Fibroblast of upper back skin (primary cell): ENCODE results near the gene RTL5.

Experiments used
- DNase-seq: peaks from one replicate; pipeline ENCODE4 v3.0.0-alpha.2; 2013

Gene RTL5

GRCh38 chrX:72129661-72130060 lies 2.1 kb downstream of the RTL5 start:
- no peak for DNase-seq

GRCh38 chrX:72128881-72129280 lies 2.8 kb downstream of the RTL5 start:
- peak; percentile 7 for DNase-seq

- DNase-seq: no peak
These were observed 3.4 kb downstream of the RTL5 start for GRCh38 chrX:72128183-72128834.

- no peak for DNase-seq
These were observed 4.4 kb downstream of the RTL5 start for GRCh38 chrX:72127332-72127731.

GRCh38 chrX:72126539-72127140 lies 5.1 kb downstream of the RTL5 start:
- DNase-seq: peak; percentile 90

GRCh38 chrX:72126048-72126415 lies 5.7 kb downstream of the RTL5 start:
- no peak for DNase-seq

GRCh38 chrX:72125331-72126047 lies 6.2 kb downstream of the RTL5 start:
- no peak for DNase-seq

GRCh38 chrX:72124540-72125201 lies 7.0 kb downstream of the RTL5 start:
- DNase-seq: no peak

- peak; percentile 55 for DNase-seq
These were observed 8.1 kb downstream of the RTL5 start for GRCh38 chrX:72123471-72124185.

GRCh38 chrX:72122621-72123337 lies 8.9 kb downstream of the RTL5 start:
- DNase-seq: no peak

GRCh38 chrX:72121383-72121782 lies 10.3 kb downstream of the RTL5 start:
- DNase-seq: peak; percentile 73

GRCh38 chrX:72120837-72121236 lies 10.9 kb downstream of the RTL5 start:
- peak; percentile 4 for DNase-seq

- DNase-seq: peak; percentile 7
These were observed 14.0 kb downstream of the RTL5 start for GRCh38 chrX:72117636-72118210.

- DNase-seq: no peak
These were observed 16.3 kb downstream of the RTL5 start for GRCh38 chrX:72115380-72115779.

- no peak for DNase-seq
These were observed 16.9 kb downstream of the RTL5 start for GRCh38 chrX:72114807-72115206.

GRCh38 chrX:72114306-72114705 lies 17.4 kb downstream of the RTL5 start:
- DNase-seq: no peak

- DNase-seq: no peak
These were observed 18.3 kb downstream of the RTL5 start for GRCh38 chrX:72113461-72113860.

- no peak for DNase-seq
These were observed 20.6 kb downstream of the RTL5 start for GRCh38 chrX:72110876-72111708.

- DNase-seq: peak; percentile 13
These were observed 21.5 kb downstream of the RTL5 start for GRCh38 chrX:72110051-72110875.

- no peak for DNase-seq
These were observed 23.0 kb downstream of the RTL5 start for GRCh38 chrX:72108666-72109065.
